Thyroid gland (tissue), 4 donors: ENCODE measurements around the gene CRELD1.

Experiments
- CTCF ChIP-seq, 6 experiments: fragments of 200-600 bp in 3 of 6; fragments of 450-650 bp in 3 of 6; sonication (generic) in 3 of 6; IDR thresholded peaks; one replicate each; pipeline ENCODE4 v1.5.1; 2016 to 2019; ENCODE audit warnings: antibody characterized with exemption in 6 of 6, mild to moderate bottlenecking in 2 of 6, inconsistent platforms in 1 of 6, moderate library complexity in 1 of 6
- POLR2A ChIP-seq, 2 donors: fragments of 450-650 bp; IDR thresholded peaks; one replicate each; pipeline ENCODE4 v1.6.1; 2017; ENCODE audit warnings: antibody characterized with exemption in 2 of 2, mild to moderate bottlenecking in 2 of 2, moderate library complexity in 1 of 2

GRCh38 chr3:9932535-9932842 lies 1.1 kb upstream of the CRELD1 start:
- TF ChIP-seq CTCF (IDR thresholded peaks at IDR 0.05) (no peak), POLR2A (IDR thresholded peaks at IDR 0.05) (peak in 1 of 2 donors; percentile 62)
